ENCODE data around the gene SH3RF3. TPM values are rescaled to one million over a fixed set of nuclear protein-coding genes. Genes with fewer than 3 reads are reported as not detected.
A peak's percentile ranks its signal among the peaks of the same experiment; 100 is the strongest.

Gene SH3RF3
- total and polyA plus RNA-seq, 5 donors from 2014 or later: 0.16 to 1.6 (median 0.76) TPM

DNA sequence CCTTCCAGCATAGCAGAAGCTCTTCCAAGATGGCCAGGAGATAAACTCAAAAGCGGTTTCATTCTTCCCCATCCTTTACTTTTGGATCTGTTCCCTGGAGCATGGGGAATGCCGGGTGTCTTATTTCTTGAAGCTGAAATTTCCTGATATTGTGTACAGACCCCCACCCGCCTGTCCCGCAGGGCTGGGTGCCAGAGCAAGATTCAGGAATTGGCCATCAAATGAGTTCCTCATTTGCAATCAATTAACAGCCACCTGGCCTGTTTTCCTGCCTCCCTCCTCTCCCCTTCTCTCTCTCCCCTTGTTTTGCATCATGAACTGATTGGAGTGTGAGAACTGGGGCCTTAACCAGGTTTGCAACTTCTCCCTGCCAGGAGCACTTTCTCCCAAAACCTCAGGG lies 202.1 kb downstream of the SH3RF3 start:
- no peaks in the 10 kb centered on the region for H3K9me3 ChIP-seq (ENCODE audit: control insufficient read depth in 2 of 2, low read length in 2 of 2)
- H3K4me1 Mint-ChIP-seq: peaks cover 11 to 69% (median 31%) of the 10 kb centered on the region in 4 donors
- peak overlapping the region in 1 of 4 donors; percentile 16 for H3K4me3 Mint-ChIP-seq
- H3K27ac Mint-ChIP-seq: peak overlapping the region; percentile 40 to 59 (median 57)
- no peaks in the 10 kb centered on the region for H3K9me3 Mint-ChIP-seq
- H3K36me3 Mint-ChIP-seq: no peaks in the 10 kb centered on the region
- no peaks in the 10 kb centered on the region for H3K36me3 ChIP-seq (ENCODE audit: control insufficient read depth, insufficient read depth, low read length)
- peaks cover 11% of the 10 kb centered on the region for H3K27me3 Mint-ChIP-seq
- H3K4me3 ChIP-seq (ENCODE audit: low read depth, low read length): no peak overlapping the region
- DNase-seq: no peak
- ATAC-seq (ENCODE audit: low read depth in 2 of 2): no peak
- H3K27ac ChIP-seq (ENCODE audit: insufficient read depth, low read length, poor library complexity, severe bottlenecking): no peak overlapping the region
- peaks cover 26% of the 10 kb centered on the region for H3K4me1 ChIP-seq (ENCODE audit: control insufficient read depth, insufficient read depth, low read length, poor library complexity, severe bottlenecking)
- no peaks in the 10 kb centered on the region for H3K27me3 ChIP-seq (ENCODE audit: control insufficient read depth, insufficient read depth, low read length)

DNA sequence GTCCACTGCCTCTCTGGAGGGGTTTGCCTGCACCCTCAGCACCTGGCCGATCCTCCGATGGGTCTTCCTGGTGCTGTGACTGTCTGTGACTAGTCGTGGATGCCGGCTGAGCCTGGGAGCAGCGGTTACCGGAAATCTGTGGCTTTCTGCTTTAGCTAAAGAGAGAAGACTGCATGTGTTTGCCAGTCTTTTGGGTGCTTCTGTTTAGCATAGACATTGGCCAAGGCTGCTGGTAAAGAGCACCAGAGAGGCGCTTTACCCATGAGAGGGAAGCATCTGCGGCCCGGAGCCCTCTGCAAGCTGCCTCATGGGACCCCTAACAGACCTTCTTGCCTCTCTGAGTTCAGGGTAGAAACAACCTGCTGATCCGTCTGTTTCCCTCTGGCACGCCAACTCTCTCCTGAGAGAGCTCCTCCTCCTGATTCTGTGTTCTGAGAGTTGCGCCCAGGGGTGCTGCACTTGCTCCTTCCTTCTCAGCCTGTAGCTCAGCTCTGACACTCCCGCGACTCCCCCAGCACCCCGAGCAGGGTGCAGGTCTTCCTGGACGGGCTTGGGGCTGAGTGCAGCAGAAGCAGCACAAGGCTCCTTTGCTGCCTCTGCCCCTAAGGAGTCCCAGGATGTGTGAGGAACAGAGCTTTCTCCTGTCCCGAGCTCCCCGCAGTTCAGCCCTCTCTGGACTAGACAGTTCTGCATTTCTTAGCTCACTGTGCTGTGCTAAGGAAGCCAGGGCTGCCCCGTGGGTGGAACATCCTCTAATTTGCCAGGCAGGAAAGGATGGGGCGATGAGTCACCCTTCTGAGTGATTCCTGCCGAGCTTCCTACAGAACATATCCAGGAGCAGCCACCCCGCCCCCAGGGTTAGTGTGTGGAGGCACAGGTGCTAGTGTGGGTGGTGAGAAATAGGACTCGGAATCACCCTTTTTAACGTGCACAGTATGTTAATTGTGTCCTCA lies 203.2 kb downstream of the SH3RF3 start:
- Mint-ChIP-seq H3K4me1 (peaks cover 11 to 76% (median 35%) of the 10 kb centered on the region in 4 donors), H3K36me3 (no peaks in the 10 kb centered on the region), H3K9me3 (no peaks in the 10 kb centered on the region), H3K4me3 (peak overlapping the region; percentile 64 to 90 (median 84)), H3K27me3 (peaks cover 11% of the 10 kb centered on the region), H3K27ac (peak overlapping the region; percentile 29 to 93 (median 84))
- Histone ChIP-seq H3K27me3 (ENCODE audit: control insufficient read depth, insufficient read depth, low read length) (no peaks in the 10 kb centered on the region), H3K4me3 (ENCODE audit: low read depth, low read length) (peak overlapping the region; percentile 72), H3K27ac (ENCODE audit: insufficient read depth, low read length, poor library complexity, severe bottlenecking) (peak overlapping the region; percentile 42), H3K9me3 (ENCODE audit: control insufficient read depth in 2 of 2, low read length in 2 of 2) (no peaks in the 10 kb centered on the region), H3K36me3 (ENCODE audit: control insufficient read depth, insufficient read depth, low read length) (no peaks in the 10 kb centered on the region), H3K4me1 (ENCODE audit: control insufficient read depth, insufficient read depth, low read length, poor library complexity, severe bottlenecking) (peaks cover 35% of the 10 kb centered on the region)
- ATAC-seq (ENCODE audit: low read depth in 2 of 2) (peak; percentile 65 to 66), DNase-seq (peak in 2 of 3 donors; percentile 23 to 56)

DNA sequence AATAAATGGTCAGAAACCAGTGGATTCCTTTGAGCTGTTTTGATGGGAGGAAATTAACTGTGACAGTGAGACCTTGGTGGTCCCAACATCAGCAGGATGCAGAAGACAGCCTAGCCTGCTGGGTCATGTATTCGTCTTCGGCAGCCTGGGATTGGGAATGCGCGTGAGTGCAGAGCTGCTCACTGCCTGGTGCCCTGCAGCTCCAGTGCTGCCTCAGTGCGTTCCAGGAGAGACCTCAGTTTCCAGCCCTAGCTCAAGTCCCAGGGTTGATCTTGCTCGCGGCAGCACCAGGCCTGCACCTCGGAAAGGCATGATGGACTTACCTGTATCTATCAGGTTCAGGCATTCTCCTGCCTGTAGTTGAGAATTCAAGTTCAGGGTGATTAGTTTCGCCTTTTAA lies 203.9 kb downstream of the SH3RF3 start:
- H3K4me3 Mint-ChIP-seq: peak overlapping the region in 3 of 4 donors; percentile 17 to 82 (median 64)
- ATAC-seq (ENCODE audit: low read depth in 2 of 2): no peak
- Histone ChIP-seq H3K9me3 (ENCODE audit: control insufficient read depth in 2 of 2, low read length in 2 of 2) (no peaks in the 10 kb centered on the region), H3K27ac (ENCODE audit: insufficient read depth, low read length, poor library complexity, severe bottlenecking) (no peak overlapping the region), H3K27me3 (ENCODE audit: control insufficient read depth, insufficient read depth, low read length) (no peaks in the 10 kb centered on the region), H3K4me1 (ENCODE audit: control insufficient read depth, insufficient read depth, low read length, poor library complexity, severe bottlenecking) (peaks cover 35% of the 10 kb centered on the region), H3K36me3 (ENCODE audit: control insufficient read depth, insufficient read depth, low read length) (no peaks in the 10 kb centered on the region), H3K4me3 (ENCODE audit: low read depth, low read length) (no peak overlapping the region)
- peaks cover 11% of the 10 kb centered on the region for H3K27me3 Mint-ChIP-seq
- H3K4me1 Mint-ChIP-seq: peaks cover 11 to 76% (median 35%) of the 10 kb centered on the region in 4 donors
- H3K36me3 Mint-ChIP-seq: no peaks in the 10 kb centered on the region
- peak overlapping the region in 1 of 3 donors; percentile 93 for H3K27ac Mint-ChIP-seq
- no peak for DNase-seq
- no peaks in the 10 kb centered on the region for H3K9me3 Mint-ChIP-seq

DNA sequence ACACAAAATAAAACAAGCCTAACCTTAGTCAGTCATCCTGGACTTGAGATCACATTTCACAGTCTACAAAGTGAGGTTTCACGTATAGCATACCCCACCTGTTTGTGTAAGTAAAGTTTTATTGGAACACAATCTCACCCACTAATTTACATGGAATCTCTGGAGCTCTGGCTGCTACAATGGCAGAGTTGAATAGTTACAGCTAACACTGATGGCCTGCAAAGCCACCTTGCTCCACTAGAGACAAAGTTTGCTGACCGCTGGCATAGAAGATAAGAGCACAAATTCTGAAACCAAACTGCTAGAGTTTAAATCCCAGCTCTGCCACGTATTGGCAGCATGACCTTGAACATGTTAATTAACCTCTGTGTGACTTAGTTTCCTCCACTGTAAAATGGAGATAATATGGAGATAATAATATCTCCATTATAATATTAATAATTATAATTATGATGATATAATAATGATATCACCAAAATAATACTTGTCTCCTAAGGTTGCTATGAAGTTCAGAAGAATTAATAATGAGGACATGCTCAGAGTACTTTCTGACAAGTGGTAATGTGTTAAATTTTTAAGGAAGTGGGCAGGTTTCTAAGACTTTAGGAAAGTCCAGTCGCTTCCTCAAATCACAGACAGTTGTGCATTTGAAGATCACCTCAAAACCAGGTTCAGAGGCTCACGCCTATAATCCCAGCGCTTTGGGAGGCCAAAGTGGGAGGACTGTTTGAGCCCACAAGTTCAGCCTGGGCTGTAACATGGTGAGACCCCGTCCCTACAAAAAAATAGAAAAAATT lies 204.6 kb downstream of the SH3RF3 start:
- Mint-ChIP-seq H3K4me1 (peaks cover 11 to 71% (median 34%) of the 10 kb centered on the region in 4 donors), H3K4me3 (peak overlapping the region in 1 of 4 donors; percentile 64), H3K27ac (peak overlapping the region in 1 of 3 donors; percentile 93), H3K27me3 (peaks cover 11% of the 10 kb centered on the region), H3K36me3 (no peaks in the 10 kb centered on the region), H3K9me3 (no peaks in the 10 kb centered on the region)
- H3K36me3 ChIP-seq (ENCODE audit: control insufficient read depth, insufficient read depth, low read length): no peaks in the 10 kb centered on the region
- no peaks in the 10 kb centered on the region for H3K27me3 ChIP-seq (ENCODE audit: control insufficient read depth, insufficient read depth, low read length)
- peaks cover 35% of the 10 kb centered on the region for H3K4me1 ChIP-seq (ENCODE audit: control insufficient read depth, insufficient read depth, low read length, poor library complexity, severe bottlenecking)
- H3K9me3 ChIP-seq (ENCODE audit: control insufficient read depth in 2 of 2, low read length in 2 of 2): no peaks in the 10 kb centered on the region
- H3K27ac ChIP-seq (ENCODE audit: insufficient read depth, low read length, poor library complexity, severe bottlenecking): no peak overlapping the region
- H3K4me3 ChIP-seq (ENCODE audit: low read depth, low read length): no peak overlapping the region
- DNase-seq (no peak), ATAC-seq (ENCODE audit: low read depth in 2 of 2) (no peak)

DNA sequence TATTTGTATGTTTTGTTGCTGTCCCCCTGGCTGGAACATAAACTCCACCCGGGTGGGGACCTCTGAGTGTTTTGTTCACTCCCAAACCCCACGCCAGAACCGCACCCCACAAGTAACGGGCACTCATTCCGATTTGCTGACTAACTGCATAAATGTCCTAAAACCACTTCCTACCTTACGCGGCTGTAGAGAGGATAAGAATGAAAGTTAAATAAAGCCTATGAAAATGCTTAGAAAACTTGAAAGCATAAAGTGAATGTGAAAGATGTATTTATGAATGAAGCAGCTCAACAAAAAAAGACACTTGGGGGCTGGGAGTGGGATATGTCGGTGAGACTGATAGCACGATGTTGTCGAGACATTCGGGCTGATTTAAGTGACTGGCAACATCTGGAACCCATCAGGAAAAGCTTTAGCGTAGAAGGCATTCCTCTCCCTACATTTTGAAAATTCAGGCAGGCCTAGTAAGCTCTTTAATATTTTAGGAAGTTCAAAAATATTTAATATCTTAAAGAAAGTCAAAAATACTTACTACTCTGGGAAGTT lies 206.7 kb downstream of the SH3RF3 start:
- peaks cover 11 to 65% (median 38%) of the 10 kb centered on the region in 4 donors for H3K4me1 Mint-ChIP-seq
- peak; percentile 29 to 40 for ATAC-seq (ENCODE audit: low read depth in 2 of 2)
- peak overlapping the region; percentile 1 to 76 (median 44) for H3K4me3 Mint-ChIP-seq

DNA sequence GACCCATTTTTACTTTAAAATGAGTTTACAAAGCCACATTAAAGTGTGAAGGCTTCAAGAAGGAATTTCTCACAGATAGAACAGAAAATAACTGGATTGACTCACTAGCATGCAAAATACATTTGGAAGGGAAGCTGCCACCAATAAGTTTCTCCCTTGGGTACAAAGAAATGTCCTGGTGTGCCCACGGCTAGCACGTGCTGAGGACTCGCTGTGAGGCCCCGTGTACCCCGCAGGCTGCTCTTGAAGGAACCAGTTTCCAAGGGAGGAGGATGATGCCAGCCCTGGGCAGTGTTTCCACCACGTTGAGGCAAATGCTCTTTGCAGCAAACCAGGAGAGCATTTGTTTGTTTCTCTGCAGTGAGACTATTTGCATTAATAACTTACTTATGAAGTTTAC lies 207.3 kb downstream of the SH3RF3 start:
- Mint-ChIP-seq H3K4me1 (peaks cover 15 to 66% (median 42%) of the 10 kb centered on the region in 4 donors), H3K4me3 (peak overlapping the region in 1 of 4 donors; percentile 76), H3K27ac (peak overlapping the region in 1 of 3 donors; percentile 78), H3K27me3 (peaks cover 5% of the 10 kb centered on the region), H3K9me3 (no peaks in the 10 kb centered on the region), H3K36me3 (peaks cover 3% of the 10 kb centered on the region)
- Histone ChIP-seq H3K36me3 (ENCODE audit: control insufficient read depth, insufficient read depth, low read length) (no peaks in the 10 kb centered on the region), H3K9me3 (ENCODE audit: control insufficient read depth in 2 of 2, low read length in 2 of 2) (no peaks in the 10 kb centered on the region), H3K27ac (ENCODE audit: insufficient read depth, low read length, poor library complexity, severe bottlenecking) (no peak overlapping the region), H3K27me3 (ENCODE audit: control insufficient read depth, insufficient read depth, low read length) (no peaks in the 10 kb centered on the region), H3K4me1 (ENCODE audit: control insufficient read depth, insufficient read depth, low read length, poor library complexity, severe bottlenecking) (peaks cover 35% of the 10 kb centered on the region), H3K4me3 (ENCODE audit: low read depth, low read length) (peak overlapping the region; percentile 66)
- DNase-seq (no peak), ATAC-seq (ENCODE audit: low read depth in 2 of 2) (no peak)

More for the DNA sequence above, 206.7 kb downstream of the SH3RF3 start:
- Histone ChIP-seq H3K27me3 (ENCODE audit: control insufficient read depth, insufficient read depth, low read length) (no peaks in the 10 kb centered on the region), H3K9me3 (ENCODE audit: control insufficient read depth in 2 of 2, low read length in 2 of 2) (no peaks in the 10 kb centered on the region), H3K36me3 (ENCODE audit: control insufficient read depth, insufficient read depth, low read length) (no peaks in the 10 kb centered on the region), H3K27ac (ENCODE audit: insufficient read depth, low read length, poor library complexity, severe bottlenecking) (no peak overlapping the region), H3K4me1 (ENCODE audit: control insufficient read depth, insufficient read depth, low read length, poor library complexity, severe bottlenecking) (peaks cover 35% of the 10 kb centered on the region), H3K4me3 (ENCODE audit: low read depth, low read length) (peak overlapping the region; percentile 66)
- Mint-ChIP-seq H3K27ac (peak overlapping the region; percentile 1 to 79 (median 78)), H3K9me3 (no peaks in the 10 kb centered on the region), H3K36me3 (peaks cover 3% of the 10 kb centered on the region), H3K27me3 (peaks cover 5% of the 10 kb centered on the region)
- peak in 1 of 3 donors; percentile 68 for DNase-seq

DNA sequence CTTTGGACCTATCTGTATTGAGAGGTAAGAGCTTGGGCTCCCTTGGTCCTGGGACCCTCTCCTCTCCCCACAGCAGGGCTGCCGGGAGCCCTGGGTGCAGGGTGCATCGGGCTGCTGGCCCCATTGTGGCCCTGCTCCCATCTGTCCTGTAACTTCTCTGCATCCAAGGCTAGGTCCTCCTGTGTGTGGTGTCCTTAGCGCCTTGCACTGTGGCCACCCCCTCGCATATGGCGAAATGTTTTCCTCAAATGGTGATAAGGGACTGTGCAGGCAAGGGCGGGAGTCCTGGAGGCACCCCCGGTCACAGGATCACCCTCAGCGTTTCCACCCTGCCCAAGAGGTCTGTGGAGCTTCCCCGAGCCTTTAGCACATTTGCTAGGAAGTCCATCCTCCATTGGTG lies 208.2 kb downstream of the SH3RF3 start:
- Mint-ChIP-seq H3K9me3 (no peaks in the 10 kb centered on the region), H3K27ac (no peak overlapping the region)

More for the DNA sequence above, 208.2 kb downstream of the SH3RF3 start:
- H3K36me3 Mint-ChIP-seq: peaks cover 3% of the 10 kb centered on the region
- H3K4me3 Mint-ChIP-seq: no peak overlapping the region
- Histone ChIP-seq H3K4me1 (ENCODE audit: control insufficient read depth, insufficient read depth, low read length, poor library complexity, severe bottlenecking) (peaks cover 28% of the 10 kb centered on the region), H3K27me3 (ENCODE audit: control insufficient read depth, insufficient read depth, low read length) (no peaks in the 10 kb centered on the region), H3K36me3 (ENCODE audit: control insufficient read depth, insufficient read depth, low read length) (no peaks in the 10 kb centered on the region), H3K4me3 (ENCODE audit: low read depth, low read length) (no peak overlapping the region), H3K27ac (ENCODE audit: insufficient read depth, low read length, poor library complexity, severe bottlenecking) (no peak overlapping the region), H3K9me3 (ENCODE audit: control insufficient read depth in 2 of 2, low read length in 2 of 2) (no peaks in the 10 kb centered on the region)
- DNase-seq (no peak), ATAC-seq (ENCODE audit: low read depth in 2 of 2) (no peak)
- peaks cover 11 to 65% (median 38%) of the 10 kb centered on the region in 4 donors for H3K4me1 Mint-ChIP-seq
- H3K27me3 Mint-ChIP-seq: peaks cover 2% of the 10 kb centered on the region
